Bronchial epithelial cell (primary cell): ENCODE results near the gene AKR1B15. TPM values are rescaled to one million over a fixed set of nuclear protein-coding genes. Genes with fewer than 3 reads are reported as not detected.

ENCODE experiments used
- DNase-seq: peaks from one replicate; pipeline ENCODE4 v3.0.0-alpha.2; 2010; ENCODE audit warnings: low read depth
- FAIRE-seq: peaks from 2 replicates; lab custom pipeline; 2011; peaks lifted over from hg19 to GRCh38; lab: Jason Lieb, UNC
- H3K27me3 ChIP-seq: 2 replicates; pipeline ENCODE4 v1.5.1; 2011; ENCODE audit warnings: low read length; ENCODE audit not compliant: control insufficient read depth, insufficient read depth
- H3K36me3 ChIP-seq: 2 replicates; pipeline ENCODE4 v1.5.1; 2011; ENCODE audit warnings: low read length; ENCODE audit not compliant: control insufficient read depth, insufficient read depth
- H3K4me3 ChIP-seq: 2 replicates; pipeline ENCODE4 v1.5.1; 2011; ENCODE audit warnings: mild to moderate bottlenecking, low read depth, low read length, control low read depth
- CTCF ChIP-seq: IDR thresholded peaks from 2 replicates; pipeline ENCODE4 v1.5.1; 2011; ENCODE audit warnings: mild to moderate bottlenecking, moderate library complexity, low read length, control low read depth, inconsistent platforms; ENCODE audit not compliant: insufficient read depth, severe bottlenecking
- total RNA-seq: library from RNA; depleted of rRNA; stranded (reverse); fragments of >200 nt; gene quantifications from 2 replicates; pipeline ENCODE4 v1.2.1, GENCODE V29; 2014

AKR1B15 gene
- total RNA-seq, 1 donor from 2014 or later: under 0.01 TPM

GRCh38 chr7:134542195-134542771, 6.6 kb upstream of the AKR1B15 start:
- FAIRE-seq: no peak

GRCh38 chr7:134545380-134545779, 3.5 kb upstream of the AKR1B15 start:
- Histone ChIP-seq H3K4me3 (no peak overlapping the region), H3K27me3 (no peaks in the 10 kb centered on the region), H3K36me3 (no peaks in the 10 kb centered on the region)
- no peak for TF ChIP-seq CTCF
- DNase-seq (no peak), FAIRE-seq (no peak)

More at GRCh38 chr7:134542195-134542771, 6.6 kb upstream of the AKR1B15 start:
- Histone ChIP-seq H3K27me3 (no peaks in the 10 kb centered on the region), H3K36me3 (peaks cover 4% of the 10 kb centered on the region), H3K4me3 (no peak overlapping the region)
- no peak for TF ChIP-seq CTCF
- DNase-seq: no peak

- FAIRE-seq (no peak), DNase-seq (no peak)
- H3K36me3 ChIP-seq: no peaks in the 10 kb centered on the region
- H3K27me3 ChIP-seq: no peaks in the 10 kb centered on the region
- TF ChIP-seq CTCF: no peak
- no peak overlapping the region for H3K4me3 ChIP-seq
Measured at GRCh38 chr7:134545918-134546317, 3.0 kb upstream of the AKR1B15 start.

DNA sequence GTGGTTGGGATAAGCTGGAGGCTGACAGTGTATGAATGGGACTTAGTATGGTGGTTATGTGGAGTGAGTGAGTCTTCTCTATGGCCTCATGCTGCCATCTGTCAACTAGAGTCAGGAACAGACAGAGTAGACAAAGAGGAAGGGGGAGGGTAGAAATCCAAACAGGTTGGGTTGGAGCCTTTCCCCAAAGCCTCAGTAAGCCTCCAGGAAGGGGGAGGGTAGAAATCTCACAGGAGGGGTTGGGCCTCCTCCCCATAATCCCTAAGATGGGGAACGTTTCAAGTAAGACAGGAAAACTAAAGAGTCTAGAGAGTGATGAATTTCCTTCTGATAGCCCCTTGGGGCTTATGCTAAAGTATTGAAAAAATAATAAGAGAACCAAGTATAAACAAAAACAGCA, 2.0 kb upstream of the AKR1B15 start:
- no peak for TF ChIP-seq CTCF
- DNase-seq (peak; percentile 55), FAIRE-seq (no peak)
- H3K36me3 ChIP-seq: no peaks in the 10 kb centered on the region
- H3K27me3 ChIP-seq: no peaks in the 10 kb centered on the region
- H3K4me3 ChIP-seq: no peak overlapping the region

GRCh38 chr7:134547397-134548054, 1.4 kb upstream of the AKR1B15 start:
- Histone ChIP-seq H3K36me3 (no peaks in the 10 kb centered on the region), H3K27me3 (no peaks in the 10 kb centered on the region), H3K4me3 (peak overlapping the region; percentile 29)
- FAIRE-seq: no peak
- peak; percentile 81 for TF ChIP-seq CTCF
- DNase-seq: peak; percentile 70
